Activated CD4-positive, alpha-beta T cell treated with anti-CD3 and anti-CD28 coated beads for 48 hours (primary cell): ENCODE measurements around the gene PAPOLA.
A peak's percentile ranks its signal among the peaks of the same experiment; 100 is the strongest.
"Not testable (repeated sequence)": the region's sequence is repeated elsewhere in the genome, so short reads cannot be mapped to it uniquely, and the experiment has no call there.

Source experiments
- DNase-seq: peaks from one replicate; pipeline ENCODE4 v3.0.0-alpha.2; 2020

The PAPOLA gene

DNA sequence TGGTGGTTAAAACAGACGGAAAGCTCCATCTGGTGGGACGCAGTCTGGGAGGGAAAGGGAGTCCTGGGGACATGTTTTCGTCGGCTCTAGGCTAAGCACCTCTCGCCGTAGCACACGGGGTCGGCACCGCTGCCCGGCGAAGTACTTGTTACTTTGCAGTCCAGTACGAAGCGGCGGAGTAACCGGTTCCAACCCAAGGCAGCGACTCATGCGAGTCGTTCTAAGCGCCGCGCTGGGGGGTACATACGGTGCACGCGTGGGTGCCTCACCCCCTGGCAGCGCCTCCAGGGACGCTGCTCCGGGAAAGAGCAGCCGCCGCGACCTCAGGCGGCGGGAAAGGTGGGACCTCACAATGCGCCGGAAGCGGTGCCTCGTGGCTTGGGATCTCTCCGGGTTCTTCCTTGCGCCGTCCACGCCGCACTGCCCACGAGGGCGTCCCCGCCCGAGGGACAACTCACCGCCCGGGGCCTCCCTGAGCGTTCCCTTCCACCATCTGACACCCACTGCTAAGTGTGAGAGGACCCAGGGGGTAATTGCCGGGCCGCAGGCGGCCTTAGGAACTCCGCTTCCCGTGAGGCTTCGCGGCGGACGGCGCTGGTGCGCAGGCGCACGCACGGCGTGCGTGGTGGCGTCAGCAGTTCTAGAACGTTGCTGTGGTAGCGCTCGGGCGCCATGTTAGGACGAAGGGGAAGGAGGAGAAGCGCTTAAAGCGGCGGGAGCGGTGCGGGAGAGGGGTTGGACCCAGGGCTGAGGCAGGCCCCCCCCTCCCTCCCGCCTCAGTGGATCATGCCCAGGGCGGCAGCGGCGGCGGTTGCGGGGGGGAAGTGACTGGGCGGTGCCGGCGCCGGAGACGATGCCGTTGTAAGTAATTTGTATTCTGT, at the start of gene PAPOLA:
Gene PAPOLA (plus strand): TSS at position 643 of the 881 bp plus-strand sequence. CDS start 211 bp downstream, at position 854.
- peak; percentile 97 for DNase-seq

GRCh38 chr14:96452684-96453083, 49.5 kb upstream of the PAPOLA start:
- no peak for DNase-seq

- DNase-seq: no peak
Measured at GRCh38 chr14:96455588-96455987, 46.6 kb upstream of the PAPOLA start.

GRCh38 chr14:96459851-96460250, 42.3 kb upstream of the PAPOLA start:
- DNase-seq: no peak

DNA sequence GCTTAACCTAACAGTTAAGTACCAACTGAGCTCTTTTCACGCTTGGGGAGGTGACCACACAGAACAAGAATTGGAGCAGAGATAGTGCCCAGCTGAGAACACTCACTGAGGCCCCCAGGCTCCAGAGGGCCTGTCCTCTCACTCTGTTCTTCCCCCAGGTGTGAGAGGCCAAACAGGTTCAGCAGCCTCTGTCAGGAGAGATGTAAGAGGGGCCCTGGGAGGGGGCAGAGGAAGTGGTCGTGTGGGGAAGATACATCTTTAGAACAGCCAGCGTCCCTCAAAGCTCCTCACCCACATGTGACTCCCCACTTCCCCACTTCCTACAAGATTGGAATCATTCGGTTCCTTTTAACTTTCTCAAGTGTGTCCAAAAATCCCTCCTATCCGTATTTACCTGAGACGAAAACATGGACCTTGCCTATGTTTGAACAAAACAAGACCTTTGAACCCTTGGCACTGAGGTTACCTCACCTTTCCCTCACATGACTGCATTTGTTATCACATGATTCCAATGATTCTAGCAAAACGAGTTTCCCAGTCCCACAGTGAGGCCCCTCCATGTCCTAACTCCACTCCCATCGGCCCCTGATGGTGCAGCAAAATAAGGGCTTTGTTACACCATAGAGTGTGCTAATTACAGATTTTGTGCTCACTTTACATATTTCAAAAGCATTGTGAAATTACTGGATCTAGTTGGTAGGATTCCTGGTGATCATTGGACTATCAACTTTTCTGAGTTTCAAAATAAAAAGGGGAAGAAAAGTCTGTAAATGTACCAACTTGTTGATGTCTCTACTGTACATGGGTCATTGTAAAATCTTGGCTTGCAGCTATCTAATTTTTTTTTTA, 40.0 kb upstream of the PAPOLA start:
- no peak for DNase-seq

- DNase-seq: no peak
Measured at GRCh38 chr14:96464136-96464535, 38.0 kb upstream of the PAPOLA start.

DNA sequence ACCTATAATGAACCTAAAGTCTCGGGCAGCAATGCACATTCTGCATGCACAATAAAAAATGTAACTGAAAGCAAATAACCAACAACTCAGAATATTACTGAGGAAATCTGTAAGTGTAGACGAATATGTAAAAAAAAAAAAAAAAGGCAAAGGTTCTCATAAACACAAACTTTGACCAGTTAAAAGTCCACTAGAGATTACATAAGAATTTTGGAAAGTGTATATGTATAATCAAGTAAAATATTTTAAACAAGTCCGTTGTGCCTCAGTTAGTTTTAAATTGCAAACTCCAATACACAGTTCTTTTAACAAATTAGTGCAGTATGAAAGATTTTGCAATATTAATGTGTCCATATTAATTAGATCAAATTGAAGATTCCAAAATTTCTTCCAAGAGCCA, 35.3 kb upstream of the PAPOLA start:
- no peak for DNase-seq

GRCh38 chr14:96470331-96470730, 31.9 kb upstream of the PAPOLA start:
- no peak for DNase-seq

DNA sequence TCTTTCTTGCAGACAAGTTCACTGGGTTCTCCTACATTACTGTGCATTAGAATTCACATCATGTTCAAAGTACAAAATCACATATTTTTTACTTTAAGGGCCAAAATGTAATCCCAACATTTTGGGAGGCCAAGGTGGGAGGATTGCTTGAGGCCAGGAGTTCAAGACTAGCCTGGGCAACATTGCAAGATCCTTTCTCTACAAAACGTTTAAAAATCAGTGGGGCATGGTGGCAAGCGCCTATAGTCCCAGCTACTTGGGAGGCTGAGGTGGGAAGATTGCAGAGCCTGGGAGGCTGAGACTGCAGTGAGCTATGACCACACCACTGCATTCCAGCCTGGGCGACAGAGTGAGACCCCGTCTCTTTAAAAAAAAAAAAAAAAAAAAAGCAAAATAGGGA, 31.2 kb upstream of the PAPOLA start:
- DNase-seq: not testable (repeated sequence)

DNA sequence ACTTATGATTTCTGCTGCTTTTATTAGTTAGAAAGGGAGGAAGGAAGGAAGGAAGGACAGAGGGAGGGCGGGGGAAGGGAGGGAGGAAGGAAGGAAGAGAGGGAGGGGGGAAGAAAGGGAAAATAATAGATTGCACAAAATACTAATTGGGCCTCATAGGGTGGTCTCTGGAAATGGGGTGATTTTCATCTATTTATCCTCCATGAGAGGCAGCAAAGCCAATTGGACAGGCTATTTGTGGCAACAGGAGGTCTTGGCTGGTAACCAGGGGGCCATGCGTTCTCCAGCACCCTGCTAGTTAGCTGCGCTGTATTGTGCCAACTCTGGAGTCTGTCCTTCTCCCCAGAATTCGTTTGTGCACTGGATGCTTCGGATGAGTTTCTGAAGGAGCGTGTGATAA, 24.1 kb upstream of the PAPOLA start:
- no peak for DNase-seq

GRCh38 chr14:96479435-96480146, 22.6 kb upstream of the PAPOLA start:
- DNase-seq: no peak

GRCh38 chr14:96481731-96482314, 20.4 kb upstream of the PAPOLA start:
- DNase-seq: no peak

GRCh38 chr14:96482986-96483385, 19.2 kb upstream of the PAPOLA start:
- no peak for DNase-seq

DNA sequence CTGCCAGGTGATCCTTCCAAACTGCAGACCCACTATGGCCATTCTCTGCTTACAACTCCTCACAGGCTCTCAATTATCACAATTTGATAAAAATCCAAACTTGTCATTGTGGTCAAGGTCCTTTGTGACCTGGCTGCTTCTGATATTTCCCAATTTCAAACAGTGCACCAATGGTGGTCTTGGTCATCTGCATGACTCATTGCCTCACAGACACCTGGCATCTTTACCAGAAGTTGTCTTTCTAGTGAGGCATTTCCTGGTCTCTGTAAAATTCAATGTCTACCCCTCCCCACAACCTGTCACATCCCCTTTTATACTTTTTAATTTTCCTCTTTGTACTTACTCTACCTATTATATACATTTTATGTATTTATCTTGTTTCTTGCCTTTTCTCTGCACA, 17.8 kb upstream of the PAPOLA start:
- DNase-seq: no peak

GRCh38 chr14:96486705-96487104, 15.5 kb upstream of the PAPOLA start:
- no peak for DNase-seq

DNA sequence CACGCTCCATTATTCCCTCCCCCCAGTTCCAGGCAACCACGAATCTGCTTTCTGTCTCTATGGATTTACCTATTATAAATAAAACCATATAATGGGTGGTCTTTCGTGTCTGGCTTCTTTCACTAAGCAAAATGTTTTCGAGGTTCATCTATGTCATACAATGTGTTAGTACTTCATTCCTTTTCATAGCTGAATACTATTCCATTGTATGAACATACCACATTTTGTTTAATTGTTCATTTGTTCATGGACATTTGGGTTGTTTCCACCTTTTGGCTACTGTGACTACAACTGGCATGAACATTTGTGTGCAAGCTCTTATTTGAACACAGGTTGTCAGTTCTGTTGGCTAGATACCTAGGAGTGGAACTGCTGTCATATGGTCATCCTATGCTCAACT, 12.9 kb upstream of the PAPOLA start:
- DNase-seq: no peak

DNA sequence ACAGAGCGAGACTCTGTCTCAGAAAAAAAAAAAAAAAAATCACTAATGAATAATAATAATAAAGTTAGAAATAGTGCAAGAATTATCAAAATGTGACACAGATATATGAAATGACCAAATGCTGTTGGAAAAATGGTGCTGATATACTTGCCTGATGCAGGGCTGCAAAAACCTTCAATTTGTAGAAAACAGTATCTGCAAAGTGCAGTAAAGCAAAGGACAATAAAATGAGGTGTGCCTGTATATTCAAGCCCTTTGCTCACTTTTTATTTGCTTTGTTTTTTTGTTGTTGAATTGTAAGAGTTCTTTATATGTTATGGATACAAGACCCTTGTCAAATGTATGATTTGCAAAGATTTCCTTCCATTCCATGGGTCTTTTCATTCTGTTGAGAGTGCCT, 9.0 kb upstream of the PAPOLA start:
- DNase-seq: no peak

DNA sequence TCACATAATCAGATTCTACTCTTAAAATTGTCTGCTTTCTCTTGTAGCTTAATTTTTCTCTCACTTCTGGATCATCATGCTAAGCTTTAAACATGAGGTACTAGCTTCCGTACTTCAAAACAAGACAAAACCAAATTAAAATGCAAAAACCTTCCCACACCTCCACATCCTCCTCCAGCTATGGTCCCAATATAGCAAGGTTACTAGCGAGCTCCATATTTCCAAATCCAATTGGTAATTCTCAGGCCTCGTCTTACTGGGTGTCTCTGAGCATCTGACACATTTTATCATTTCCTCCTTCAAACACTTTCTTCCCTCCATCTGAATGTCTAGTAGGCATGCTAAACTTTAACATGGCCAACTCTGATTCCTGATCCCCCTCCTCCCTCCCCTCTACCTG, 7.9 kb upstream of the PAPOLA start:
- DNase-seq: no peak

DNA sequence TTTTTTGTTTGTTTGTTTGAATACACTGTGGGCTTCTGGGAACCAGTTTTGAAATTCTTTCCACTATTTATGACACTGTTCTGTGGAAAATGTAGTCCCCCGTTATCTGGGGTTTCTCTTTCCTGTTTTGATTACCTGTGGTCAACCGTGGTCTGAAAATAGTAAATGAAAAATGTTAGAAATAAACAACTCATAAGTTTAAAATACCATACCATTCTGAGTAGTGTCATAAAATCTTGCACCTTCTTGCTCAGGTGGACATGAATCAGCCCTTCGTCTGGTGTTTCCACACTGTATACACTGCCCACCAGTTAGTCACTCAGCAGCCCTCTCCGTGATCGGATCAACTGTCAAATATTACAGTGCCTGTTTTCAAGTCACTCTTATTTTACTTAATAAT, 5.1 kb upstream of the PAPOLA start:
- no peak for DNase-seq

- no peak for DNase-seq
Measured at GRCh38 chr14:96497586-96497985, 4.6 kb upstream of the PAPOLA start.

DNA sequence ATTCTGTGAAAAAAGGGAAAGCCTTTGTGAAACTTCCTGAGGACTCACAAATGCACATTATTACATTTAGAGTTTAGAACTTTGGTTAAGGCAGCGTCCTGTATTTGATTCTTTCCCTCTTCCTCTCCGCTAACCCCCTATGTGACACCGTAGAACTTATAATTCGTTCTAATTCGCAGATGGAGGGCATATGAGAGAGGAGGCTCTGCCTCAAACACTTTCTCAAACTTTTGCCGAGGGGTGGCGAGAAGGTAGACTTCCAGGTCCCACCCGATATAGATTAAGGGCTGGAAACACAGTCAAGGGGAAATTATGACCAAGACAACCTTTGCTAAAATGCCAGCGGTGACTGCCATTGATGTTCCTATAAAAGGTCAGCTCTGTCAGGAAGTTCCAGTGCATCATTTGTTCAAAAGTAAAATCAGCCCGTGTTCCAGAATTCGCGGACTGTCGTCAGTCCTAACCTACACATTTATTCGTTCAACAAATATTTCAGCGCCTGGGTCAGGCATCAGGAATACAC, 904 bp upstream of the PAPOLA start:
- peak; percentile 16 for DNase-seq

DNA sequence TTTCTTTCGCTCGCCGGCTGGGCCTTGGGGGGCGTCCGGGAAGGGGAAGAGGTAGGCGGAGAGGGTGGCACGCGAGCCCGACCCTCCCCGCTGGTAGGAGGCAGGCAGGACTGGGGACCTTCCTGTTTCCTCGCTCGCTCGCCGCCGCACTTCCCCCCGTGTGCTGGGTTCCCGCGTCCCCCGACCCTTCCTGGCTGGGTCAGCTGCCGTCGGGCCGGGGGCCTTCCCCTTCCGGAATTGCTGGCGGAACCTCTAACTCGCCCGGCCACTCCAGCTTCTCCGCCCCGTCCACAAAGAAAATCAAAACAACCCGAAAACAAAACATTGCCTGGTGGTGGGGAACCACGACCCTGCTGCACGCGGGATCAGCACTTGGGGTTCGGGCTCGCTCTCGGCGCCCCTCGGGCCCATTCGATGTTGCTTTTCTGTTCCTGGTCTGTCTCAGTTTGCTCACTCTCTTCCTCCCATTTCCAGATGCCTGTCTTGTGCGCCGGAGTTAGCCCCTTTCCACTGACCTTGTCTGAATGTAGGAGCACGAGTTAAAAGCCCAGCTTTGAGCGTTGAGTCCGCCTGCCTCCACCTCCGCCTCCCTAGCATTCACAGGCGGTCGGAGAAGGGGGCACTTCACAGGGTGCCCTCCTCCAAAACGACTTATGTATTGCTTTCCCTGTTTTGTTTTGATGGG, 581 bp downstream of the PAPOLA start:
- peak; percentile 62 for DNase-seq
